ENCODE data around the gene GSTP1.

GSTP1 gene

DNA sequence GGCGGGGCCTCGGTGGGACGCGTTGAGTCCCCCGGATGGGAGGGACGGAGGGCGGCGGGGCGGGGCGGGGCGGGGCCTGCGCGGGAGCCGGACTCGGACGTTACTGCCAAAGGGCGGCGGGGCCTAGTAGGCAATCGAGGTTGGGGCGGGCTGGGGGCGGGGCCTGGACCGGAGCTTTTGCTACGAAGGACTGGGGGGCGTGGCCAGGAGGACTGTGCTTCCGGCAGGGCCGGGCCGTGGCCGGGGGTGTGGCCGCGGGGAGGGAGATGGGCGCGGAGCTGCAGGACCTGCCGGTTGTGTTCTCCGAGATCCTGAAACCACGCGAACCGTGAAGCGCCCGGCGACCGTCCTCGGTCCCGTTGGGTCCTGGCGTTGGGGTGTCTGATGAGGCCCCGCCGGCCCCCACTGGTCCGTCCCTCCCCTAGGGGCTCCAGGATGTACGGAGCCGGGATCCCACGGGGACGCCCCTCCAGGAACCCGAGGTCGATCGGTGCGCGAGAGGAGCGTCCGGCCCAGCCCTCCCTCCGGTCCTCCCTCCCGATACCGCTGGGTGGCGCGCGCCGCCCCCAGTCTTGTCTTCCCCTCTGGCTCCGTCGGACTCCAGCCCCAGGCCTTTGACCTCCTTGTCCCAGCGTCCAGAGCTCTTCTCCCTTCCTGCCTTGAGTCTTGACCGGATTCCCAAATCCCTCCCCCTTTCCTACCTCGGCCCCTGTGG is 46.8 kb downstream of the GSTP1 start:
- peak; percentile 97 for DNase-seq (ENCODE audit: low read depth, low spot score)

- no peak for DNase-seq (ENCODE audit: low read depth, low spot score)
Measured at GRCh38 chr11:67630943-67631331, 47.3 kb downstream of the GSTP1 start.

DNA sequence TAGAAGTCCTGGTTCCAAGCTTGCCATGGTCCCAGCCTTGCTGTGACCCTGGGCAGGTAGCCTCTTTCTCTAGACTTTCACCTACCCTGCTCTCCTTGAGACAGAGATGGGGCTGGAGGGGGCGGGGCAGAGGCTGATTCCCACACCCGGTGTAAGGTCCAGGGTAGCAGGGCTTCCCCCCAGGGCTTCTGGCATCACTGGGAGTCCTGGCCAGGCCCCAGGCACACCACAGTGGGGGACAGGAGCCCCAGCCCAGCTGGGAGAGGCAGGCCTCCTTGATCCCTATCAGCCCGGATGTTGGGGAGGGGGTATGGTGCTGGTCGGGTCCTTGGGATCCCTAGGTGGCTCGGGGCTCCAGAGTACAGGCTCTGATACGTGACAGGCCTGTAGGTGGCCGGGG is 47.8 kb downstream of the GSTP1 start:
- DNase-seq (ENCODE audit: low read depth, low spot score), result no peak

GRCh38 chr11:67631853-67632174 is 48.2 kb downstream of the GSTP1 start:
- DNase-seq (ENCODE audit: low read depth, low spot score), result no peak

- no peak for DNase-seq (ENCODE audit: low read depth, low spot score)
Measured at GRCh38 chr11:67632175-67632981, 48.8 kb downstream of the GSTP1 start.

- DNase-seq (ENCODE audit: low read depth, low spot score), result no peak
Measured at GRCh38 chr11:67632982-67633755, 49.6 kb downstream of the GSTP1 start.

GRCh38 chr11:67633758-67634365 is 50.2 kb downstream of the GSTP1 start:
- no peak for DNase-seq (ENCODE audit: low read depth, low spot score)

DNA sequence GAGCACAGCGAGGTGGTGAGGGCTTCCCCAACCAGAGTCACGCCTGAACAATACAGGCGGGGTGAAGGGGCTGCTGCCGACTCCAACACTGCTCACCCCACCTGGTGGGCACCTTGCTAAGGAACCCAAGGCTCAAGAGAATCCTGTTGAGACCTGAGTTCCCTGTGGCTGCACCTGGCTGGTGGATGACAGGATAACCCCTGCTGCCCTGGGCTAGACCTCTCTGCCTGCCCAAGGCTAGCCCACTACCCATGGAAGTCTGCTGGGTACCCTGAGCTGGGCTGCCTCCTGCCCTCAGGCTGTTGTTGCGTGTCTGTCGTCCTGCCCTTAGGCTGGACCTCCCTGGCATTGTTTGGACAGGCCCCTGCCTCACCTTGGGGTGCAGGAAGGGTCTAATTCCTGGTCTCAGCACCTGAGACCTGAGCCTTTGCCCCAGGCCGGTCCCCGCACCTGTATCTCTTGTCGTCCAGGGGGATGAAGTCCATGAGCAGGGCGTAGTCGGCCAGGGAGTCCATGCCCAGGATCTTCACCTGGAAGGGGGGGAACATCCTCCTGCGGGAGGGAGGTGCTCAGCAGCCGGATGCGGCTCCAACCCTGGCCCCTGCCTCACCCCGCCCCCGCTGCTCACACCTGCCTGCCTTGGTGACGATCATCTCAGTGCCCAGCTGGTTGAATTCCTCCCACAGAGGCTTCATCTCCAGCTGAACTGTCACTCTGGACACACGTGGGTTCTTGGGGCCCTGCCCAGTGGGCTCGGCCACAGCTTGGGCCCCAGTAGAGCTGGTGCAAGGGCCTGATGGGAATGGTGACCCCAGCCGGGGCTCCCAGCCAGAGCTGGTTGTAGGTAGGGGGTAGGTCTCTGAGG is 51.0 kb downstream of the GSTP1 start:
- DNase-seq (ENCODE audit: low read depth, low spot score), result no peak

- no peak for DNase-seq (ENCODE audit: low read depth, low spot score)
Measured at GRCh38 chr11:67635231-67635521, 51.6 kb downstream of the GSTP1 start.

All from ELF-1 (cell line).